Left ventricle myocardium inferior (tissue), 1 donor: Measurements from ENCODE around the gene ABRAXAS1. TPM values are rescaled to one million over a fixed set of nuclear protein-coding genes. Genes with fewer than 3 reads are reported as not detected.
A peak's percentile ranks its signal among the peaks of the same experiment; 100 is the strongest.

Source experiments
- DNase-seq: peaks from one replicate; pipeline ENCODE4 v3.0.0-alpha.2; 2020
- H3K27ac ChIP-seq: fragments of 200-600 bp; replicated peaks from 2 replicates; pipeline ENCODE4 v1.8.0; 2021
- H3K27me3 ChIP-seq: fragments of 200-600 bp; 2 replicates; pipeline ENCODE4 v1.8.0; 2021; ENCODE audit warnings: low read depth
- H3K36me3 ChIP-seq: fragments of 200-600 bp; 2 replicates; pipeline ENCODE4 v1.8.0; 2021
- H3K4me1 ChIP-seq: fragments of 200-600 bp; 2 replicates; pipeline ENCODE4 v1.8.0; 2021
- H3K4me3 ChIP-seq: fragments of 200-600 bp; 2 replicates; pipeline ENCODE4 v1.8.0; 2021; ENCODE audit warnings: mild to moderate bottlenecking, moderate library complexity
- H3K9me3 ChIP-seq: fragments of 200-600 bp; replicated peaks from 2 replicates; pipeline ENCODE4 v1.8.0; 2021
- CTCF ChIP-seq: fragments of 200-600 bp; IDR thresholded peaks from 2 replicates; pipeline ENCODE4 v1.8.0; 2021; ENCODE audit warnings: antibody characterized with exemption, mild to moderate bottlenecking, borderline replicate concordance
- intact Hi-C: fragments of 100-400 bp; cut with micrococcal nuclease; formaldehyde crosslinking; loops from one replicate; pipeline ENCODE4 v1.11.0; 2022
- long read RNA-seq: library from polyadenylated mRNA; unstranded; transcript quantifications from one replicate; pipeline ENCODE4 v2.0.0, GENCODE V29; 2021
- total RNA-seq: library from RNA; stranded (reverse); fragmentation: NEBNext Ultra II Directional; extraction: Animal tissue kit (Norgen Biotek cat#: 25700); gene quantifications from one replicate; pipeline ENCODE4 v1.2.1, GENCODE V29; 2021
- donor health status: DM: no; HTN: yes; CAD: no; lungs with severe emphysema.

ABRAXAS1 gene
- 5.6 TPM for total RNA-seq
- long read RNA-seq, full-length matches to known transcripts = 7 of 12 reads
- long read RNA-seq, partial matches to known transcripts = 0 of 12 reads
- long read RNA-seq, other reads (novel, unspliced or antisense) = 5 of 12 reads

- peak within 1 kb of the TSS; percentile 80 for H3K4me3 ChIP-seq
These were observed at the start of gene ABRAXAS1 for GRCh38 chr4:83484500-83485461. TSS of gene ABRAXAS1 (minus strand) at chr4:83485100. CDS start at chr4:83485072, 28 bp downstream.

GRCh38 chr4:83527671-83528070 is 42.8 kb upstream of the ABRAXAS1 start:
- TF ChIP-seq CTCF = no peak
- Histone ChIP-seq H3K4me1 (no peaks in the 10 kb centered on the region), H3K27me3 (peaks cover 8% of the 10 kb centered on the region), H3K9me3 (peaks cover 24% of the 10 kb centered on the region), H3K27ac (no peak overlapping the region), H3K36me3 (no peaks in the 10 kb centered on the region), H3K4me3 (no peak overlapping the region)
- DNase-seq = no peak
- intact Hi-C loops = no loop called here

More at GRCh38 chr4:83484500-83485461, at the start of gene ABRAXAS1:
- intact Hi-C loops = no loop called here
- H3K36me3 ChIP-seq = peaks cover 3% of the 10 kb centered on the region
- TF ChIP-seq CTCF = peak; percentile 7
- H3K4me1 ChIP-seq = peaks cover 22% of the 10 kb centered on the region
- H3K27me3 ChIP-seq = no peaks in the 10 kb centered on the region
- peak within 1 kb of the TSS; percentile 93 for H3K27ac ChIP-seq
- no peaks in the 10 kb centered on the region for H3K9me3 ChIP-seq
- DNase-seq = peak; percentile 96

- H3K27me3 ChIP-seq = no peaks in the 10 kb centered on the region
- no peak overlapping the region for H3K4me3 ChIP-seq
- intact Hi-C loops = no loop called here
- no peaks in the 10 kb centered on the region for H3K36me3 ChIP-seq
- TF ChIP-seq CTCF = no peak
- H3K27ac ChIP-seq = no peak overlapping the region
- no peak for DNase-seq
- no peaks in the 10 kb centered on the region for H3K4me1 ChIP-seq
- H3K9me3 ChIP-seq = peaks cover 12% of the 10 kb centered on the region
These were observed 37.3 kb upstream of the ABRAXAS1 start for GRCh38 chr4:83522239-83522638.

- Histone ChIP-seq H3K36me3 (no peaks in the 10 kb centered on the region), H3K4me3 (no peak overlapping the region), H3K9me3 (no peaks in the 10 kb centered on the region), H3K27ac (no peak overlapping the region), H3K27me3 (no peaks in the 10 kb centered on the region), H3K4me1 (no peaks in the 10 kb centered on the region)
- TF ChIP-seq CTCF = no peak
- DNase-seq = no peak
- intact Hi-C loops = no loop called here
These were observed 31.3 kb upstream of the ABRAXAS1 start for GRCh38 chr4:83516042-83516772.

GRCh38 chr4:83510442-83510841 is 25.5 kb upstream of the ABRAXAS1 start:
- no peak for DNase-seq
- no peaks in the 10 kb centered on the region for H3K4me1 ChIP-seq
- no peaks in the 10 kb centered on the region for H3K9me3 ChIP-seq
- no peak for TF ChIP-seq CTCF
- no peak overlapping the region for H3K27ac ChIP-seq
- intact Hi-C loops = no loop called here
- no peaks in the 10 kb centered on the region for H3K36me3 ChIP-seq
- no peak overlapping the region for H3K4me3 ChIP-seq
- H3K27me3 ChIP-seq = no peaks in the 10 kb centered on the region
